ENCODE data around the gene D2HGDH. TPM values are rescaled to one million over a fixed set of nuclear protein-coding genes. Genes with fewer than 3 reads are reported as not detected.
"Not testable (repeated sequence)": the region's sequence is repeated elsewhere in the genome, so short reads cannot be mapped to it uniquely, and the experiment has no call there.

D2HGDH gene
- total RNA-seq, 2 donors from 2014 or later, result 16.0 to 32.7 TPM

GRCh38 chr2:241815477-241816430, 81.3 kb downstream of the D2HGDH start:
- no peak for ATAC-seq (replicated peaks)
- H3K4me1 Mint-ChIP-seq, result no peaks in the 10 kb centered on the region
- H3K4me3 Mint-ChIP-seq, result no peak overlapping the region
- no peaks in the 10 kb centered on the region for H3K9me3 Mint-ChIP-seq
- no peaks in the 10 kb centered on the region for H3K36me3 Mint-ChIP-seq (ENCODE audit: low read depth)
- H3K27me3 Mint-ChIP-seq, result no peaks in the 10 kb centered on the region
- H3K27ac Mint-ChIP-seq, result no peak overlapping the region

GRCh38 chr2:241816431-241817121, 82.1 kb downstream of the D2HGDH start:
- ATAC-seq (replicated peaks), result no peak
- H3K27me3 Mint-ChIP-seq, result no peaks in the 10 kb centered on the region
- H3K4me3 Mint-ChIP-seq, result no peak overlapping the region
- no peaks in the 10 kb centered on the region for H3K9me3 Mint-ChIP-seq
- H3K36me3 Mint-ChIP-seq (ENCODE audit: low read depth), result no peaks in the 10 kb centered on the region
- no peaks in the 10 kb centered on the region for H3K4me1 Mint-ChIP-seq
- no peak overlapping the region for H3K27ac Mint-ChIP-seq

- no peaks in the 10 kb centered on the region for H3K27me3 Mint-ChIP-seq
These were observed 82.8 kb downstream of the D2HGDH start for GRCh38 chr2:241817126-241817820.

GRCh38 chr2:241817821-241818215, 83.4 kb downstream of the D2HGDH start:
- H3K27ac Mint-ChIP-seq, result peak overlapping the region; percentile 36
- not testable (repeated sequence) for H3K36me3 Mint-ChIP-seq (ENCODE audit: low read depth); H3K4me1 Mint-ChIP-seq; H3K27me3 Mint-ChIP-seq; ATAC-seq (replicated peaks); H3K9me3 Mint-ChIP-seq
- H3K4me3 Mint-ChIP-seq, result peak overlapping the region; percentile 57

More at GRCh38 chr2:241817126-241817820, 82.8 kb downstream of the D2HGDH start:
- Mint-ChIP-seq H3K4me1 (no peaks in the 10 kb centered on the region), H3K27ac (peak overlapping the region; percentile 36), H3K4me3 (peak overlapping the region; percentile 57), H3K9me3 (no peaks in the 10 kb centered on the region), H3K36me3 (ENCODE audit: low read depth) (no peaks in the 10 kb centered on the region)
- ATAC-seq (replicated peaks), result peak; percentile 31

Other genes with a start within 250 kb of the D2HGDH start
- gene STK25, start 226.0 kb upstream of the D2HGDH start, total RNA-seq, result 10 to 100 TPM; 86.7 to 87.8 TPM
- gene BOK, start 175.9 kb upstream of the D2HGDH start, total RNA-seq, result under 1 TPM in 1 of 2 donors, not detected in 1; 0.16 TPM
- gene THAP4, start 97.5 kb upstream of the D2HGDH start, total RNA-seq, result 10 to 100 TPM; 35.0 to 42.5 TPM
- gene ATG4B, start 96.9 kb upstream of the D2HGDH start, total RNA-seq, result 10 to 100 TPM; 88.3 to 91.3 TPM
- 100 to 1,000 TPM in 1 of 2 donors, 10 to 100 TPM in 1; 55.5 to 107 TPM for gene DTYMK, start 47.8 kb upstream of the D2HGDH start, total RNA-seq
- 10 to 100 TPM; 43.5 to 52.3 TPM for gene ING5, start 32.6 kb upstream of the D2HGDH start, total RNA-seq
- gene GAL3ST2, start 42.2 kb downstream of the D2HGDH start, total RNA-seq, result 1 to 10 TPM in 1 of 2 donors, under 1 TPM in 1; 0.35 to 4.1 TPM
- gene NEU4, start 74.6 kb downstream of the D2HGDH start, total RNA-seq, result 1 to 10 TPM; 1.1 to 9.8 TPM
- gene PDCD1, start 124.3 kb downstream of the D2HGDH start, total RNA-seq, result 10 to 100 TPM; 13.1 to 77.6 TPM
- gene RTP5, start 135.1 kb downstream of the D2HGDH start, total RNA-seq, result under 1 TPM in 1 of 2 donors, not detected in 1; 0.58 TPM